Stimulated activated CD8-positive, alpha-beta memory T cell treated with anti-CD3 and anti-CD28 coated beads, Interleukin-12 subunit alpha, Interleukin-12 subunit beta, amount 100 ng/mL, for 1 hour (primary cell): Measurements from ENCODE around the gene ENTPD8.
"Not testable (repeated sequence)": the region's sequence is repeated elsewhere in the genome, so short reads cannot be mapped to it uniquely, and the experiment has no call there.

Experiments
- DNase-seq: peaks from one replicate; pipeline ENCODE4 v3.0.0-alpha.2; 2020; ENCODE audit warnings: low read depth

Gene ENTPD8

GRCh38 chr9:137394866-137395665 is 46.1 kb downstream of the ENTPD8 start:
- no peak for DNase-seq

DNA sequence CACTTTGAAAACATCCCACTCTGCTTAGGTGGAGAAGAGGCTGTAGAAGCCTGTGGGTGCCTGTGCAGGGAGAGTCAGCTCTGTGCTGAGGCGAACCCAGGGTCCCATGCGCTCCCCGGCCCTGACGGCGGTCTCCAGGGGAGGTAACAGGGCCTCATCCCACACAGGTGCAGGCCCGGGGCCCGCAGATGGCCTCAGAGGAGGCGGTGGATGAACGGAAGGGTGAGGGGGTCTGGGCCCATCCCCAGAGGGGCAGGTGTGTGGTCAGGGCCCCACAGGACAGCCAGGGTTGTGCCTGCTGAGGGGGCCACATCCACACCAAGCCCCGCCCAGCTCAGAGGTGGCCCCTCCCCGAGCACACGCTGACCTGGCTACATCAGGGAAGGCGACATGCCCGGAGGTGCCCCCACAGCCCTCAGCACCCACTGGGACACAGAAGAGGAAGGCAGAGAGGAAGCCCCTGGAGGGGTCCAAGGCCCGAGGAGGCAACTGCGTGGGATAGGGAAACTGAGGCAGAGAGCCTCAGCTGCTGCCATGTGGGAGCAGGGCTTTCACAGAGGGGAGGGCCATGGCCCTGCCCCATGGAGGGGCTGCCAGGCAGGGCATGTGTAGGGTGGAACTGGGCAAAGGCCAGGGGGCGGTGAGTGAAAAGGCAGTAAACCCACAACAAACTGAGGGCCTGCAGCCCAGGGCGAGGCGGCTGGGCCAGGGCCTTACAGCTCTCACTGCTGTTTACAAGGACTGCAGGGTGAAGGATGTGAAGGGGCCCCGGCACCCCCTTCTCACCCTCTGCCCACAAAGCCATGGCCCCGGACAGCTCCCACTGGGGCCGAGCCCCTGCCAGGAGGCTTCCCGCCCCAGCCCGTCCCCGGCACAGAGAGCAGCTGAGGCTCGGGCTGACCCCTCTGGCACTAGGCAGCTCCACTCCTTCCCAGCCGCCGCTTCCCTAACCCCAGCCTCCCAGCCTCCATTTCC is 47.7 kb downstream of the ENTPD8 start:
- DNase-seq, result no peak

DNA sequence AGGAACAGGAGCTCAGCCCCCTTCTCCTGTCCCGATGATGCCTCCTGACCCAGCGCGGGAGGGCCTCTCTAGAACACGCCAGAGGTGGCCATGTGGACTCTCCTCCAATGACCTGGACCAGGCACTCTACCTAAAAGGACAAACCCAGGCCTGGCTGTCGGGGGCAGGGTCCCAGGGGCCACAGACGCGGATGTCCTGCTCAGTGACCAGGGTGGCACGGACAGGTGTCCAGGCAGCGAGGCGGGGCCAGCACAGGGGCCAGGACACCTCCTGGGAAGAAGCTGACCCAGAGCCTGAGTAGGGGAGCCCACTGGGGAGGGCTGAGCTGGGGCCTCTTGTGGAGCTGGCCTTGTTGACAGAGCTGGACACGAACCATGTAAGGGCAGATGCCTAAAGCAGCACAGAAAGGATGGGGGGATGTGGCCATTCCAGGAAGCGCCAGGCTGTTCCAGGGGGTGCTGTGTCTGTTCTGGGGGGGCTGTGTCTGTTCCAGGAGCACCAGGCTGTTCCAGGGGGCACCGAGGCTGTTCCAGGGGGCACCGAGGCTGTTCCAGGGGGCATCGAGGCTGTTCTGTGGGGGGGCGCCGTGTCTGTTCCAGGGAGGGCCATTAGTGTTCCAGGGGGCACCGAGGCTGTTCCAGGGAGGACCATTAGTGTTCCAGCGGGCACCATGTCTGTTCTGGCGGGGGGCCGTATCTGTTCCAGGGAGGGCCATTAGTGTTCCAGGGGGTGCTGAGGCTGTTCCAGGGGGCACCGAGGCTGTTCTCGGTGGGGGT is 48.7 kb downstream of the ENTPD8 start:
- DNase-seq, result no peak

- DNase-seq, result no peak
Measured at GRCh38 chr9:137391411-137391754, 49.8 kb downstream of the ENTPD8 start.

GRCh38 chr9:137390553-137391410 is 50.4 kb downstream of the ENTPD8 start:
- no peak for DNase-seq

DNA sequence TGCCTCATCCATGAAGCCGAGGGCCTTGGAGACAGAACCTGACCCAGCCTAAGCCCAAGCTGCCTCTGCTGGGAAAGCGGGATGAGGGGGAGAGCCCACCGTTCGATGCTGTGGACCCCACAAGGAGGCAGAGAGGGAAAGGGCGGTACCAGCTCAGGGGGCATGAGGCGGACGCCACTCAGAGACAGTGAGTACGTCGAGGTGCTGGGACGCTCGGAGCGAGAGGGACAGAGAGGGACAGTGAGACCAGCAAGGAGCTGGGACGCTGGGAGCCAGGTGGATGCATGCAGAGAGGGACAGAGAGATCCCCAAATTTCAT is 51.8 kb downstream of the ENTPD8 start:
- no peak for DNase-seq

GRCh38 chr9:137388589-137389427 is 52.3 kb downstream of the ENTPD8 start:
- no peak for DNase-seq

DNA sequence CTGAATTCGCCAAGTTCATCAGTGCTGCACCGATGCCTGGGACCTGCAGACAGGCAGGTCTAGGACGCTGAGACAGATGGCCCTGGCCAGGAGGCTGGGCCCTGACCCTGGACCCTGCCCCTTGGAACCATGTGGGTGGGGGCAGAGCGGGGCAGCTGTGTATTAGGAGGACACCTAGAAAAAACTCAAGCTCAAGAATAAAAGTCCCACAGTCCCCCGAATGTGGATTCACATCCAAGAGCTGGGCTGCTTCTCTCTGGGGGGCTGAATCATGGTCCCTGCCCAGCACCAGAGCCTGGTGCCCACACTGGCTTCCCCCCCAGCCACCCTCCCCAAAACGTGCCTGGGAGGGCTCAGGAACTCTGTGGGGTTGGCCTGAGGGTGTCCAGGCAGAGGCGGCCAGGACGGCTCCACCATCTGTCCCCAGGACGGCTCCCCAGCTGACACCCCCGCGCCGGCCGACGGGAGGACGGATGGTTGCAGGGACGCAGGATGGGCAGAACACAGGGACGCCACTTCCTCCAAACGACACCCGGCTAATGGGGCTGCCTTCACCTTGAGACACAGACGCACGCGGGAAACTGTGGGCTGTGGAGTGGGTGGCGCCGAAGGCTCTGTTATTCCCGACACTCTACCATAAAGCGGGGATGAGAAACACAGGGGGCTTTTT is 53.1 kb downstream of the ENTPD8 start:
- no peak for DNase-seq

DNA sequence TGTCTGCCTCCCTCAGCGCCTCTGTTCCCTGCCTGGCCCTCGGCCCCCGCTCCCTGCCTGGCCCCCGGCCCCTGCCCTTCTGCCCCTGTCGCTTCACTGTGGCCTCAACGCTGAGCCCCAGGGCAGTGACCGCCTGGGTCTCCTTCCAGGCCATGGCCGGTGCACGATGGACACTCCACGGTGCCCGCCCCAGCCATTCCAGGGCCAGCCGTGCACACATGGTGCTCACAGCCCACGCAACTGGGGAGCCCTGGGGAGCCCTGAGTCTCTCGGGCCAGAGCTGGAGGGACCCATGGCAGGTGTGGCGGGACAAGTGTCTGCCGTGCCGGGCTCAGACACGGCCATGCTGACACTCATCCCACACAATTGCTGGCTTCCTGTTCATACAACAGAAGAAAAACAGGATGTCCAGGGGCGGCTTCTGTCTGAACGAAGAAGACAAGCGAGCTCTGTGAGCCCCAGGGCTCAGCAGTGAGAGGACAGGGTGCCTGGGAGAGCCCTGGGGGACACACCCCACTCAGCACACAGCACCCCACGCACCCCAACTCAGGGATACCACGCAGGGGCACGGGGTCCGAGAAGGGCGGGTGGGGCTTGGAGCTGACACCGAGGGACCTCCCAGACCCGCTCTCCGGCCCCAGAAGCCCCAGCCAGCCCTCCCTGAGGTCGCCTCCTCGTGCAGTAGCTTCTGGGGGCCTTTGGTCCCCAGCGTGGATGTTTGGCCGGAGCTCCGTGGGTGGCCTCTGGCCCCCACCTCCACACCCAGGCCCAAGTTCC is 53.9 kb downstream of the ENTPD8 start:
- DNase-seq, result no peak

DNA sequence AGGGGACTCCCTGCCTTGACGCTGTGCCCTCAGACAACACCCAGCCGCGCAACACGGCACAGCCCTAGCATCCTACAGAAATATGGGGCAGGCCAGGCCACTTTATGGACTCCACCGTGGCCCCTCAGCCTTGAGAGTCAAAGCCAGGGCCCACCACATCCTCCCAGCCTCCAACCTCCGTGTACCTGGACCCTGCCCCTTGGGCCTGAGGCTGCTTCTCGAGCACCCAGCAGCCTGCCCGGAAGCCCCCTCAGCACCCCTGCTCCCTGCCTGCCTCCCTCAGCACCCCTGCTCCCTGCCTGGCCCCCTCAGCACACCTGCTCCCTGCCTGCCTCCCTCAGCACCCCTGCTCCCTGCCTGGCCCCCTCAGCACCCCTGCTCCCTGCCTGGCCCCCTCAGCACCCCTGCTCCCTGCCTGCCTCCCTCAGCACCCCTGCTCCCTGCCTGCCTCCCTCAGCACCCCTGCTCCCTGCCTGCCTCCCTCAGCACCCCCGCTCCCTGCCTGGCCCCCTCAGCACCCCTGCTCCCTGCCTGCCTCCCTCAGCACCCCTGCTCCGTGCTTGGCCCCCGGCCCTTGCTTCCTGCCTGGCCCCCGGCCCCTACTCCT is 54.5 kb downstream of the ENTPD8 start:
- not testable (repeated sequence) for DNase-seq

GRCh38 chr9:137385061-137385655 is 56.0 kb downstream of the ENTPD8 start:
- DNase-seq, result no peak
